Tibial nerve (tissue), 4 donors: Measurements from ENCODE around the gene NRXN3.

Experiments used
- CTCF ChIP-seq, 5 experiments: fragments of 200-600 bp in 3 of 5; fragments of 450-650 bp in 2 of 5; sonication (generic) in 3 of 5; IDR thresholded peaks; one replicate each; pipeline ENCODE4 v1.5.1; 2016 to 2019; ENCODE audit warnings: antibody characterized with exemption in 5 of 5, mild to moderate bottlenecking in 3 of 5, moderate library complexity in 2 of 5
- EP300 ChIP-seq, 2 donors: sonication (generic); formaldehyde crosslinking; IDR thresholded peaks; one replicate each; pipeline ENCODE4 v1.6.1; 2017; ENCODE audit warnings: antibody characterized with exemption in 2 of 2, mild to moderate bottlenecking in 1 of 2

- no peak for TF ChIP-seq CTCF (IDR thresholded peaks at IDR 0.05)
- TF ChIP-seq EP300 (IDR thresholded peaks at IDR 0.05): no peak
Observed at GRCh38 chr14:78123650-78124253, 46.4 kb upstream of the NRXN3 start.
